PC-3 (cell line): ENCODE data around the gene CERK. TPM values are rescaled to one million over a fixed set of nuclear protein-coding genes. Genes with fewer than 3 reads are reported as not detected.

Source experiments
- ATAC-seq: fragments of 200-7000 bp; cut with Tn5 transposase; 2 replicates; pipeline ENCODE4 v1.9.1; 2020; ENCODE audit warnings: mild to moderate bottlenecking, moderate library complexity
- BruUV-seq: library from RNA; stranded (reverse); fragments of 400-500 nt; replicated peaks from 2 replicates; lab custom pipeline; 2021; lab: Mats Ljungman, UMichigan
- CTCF ChIA-PET: fragments of 300-600 bp; sonication (Branson Sonifier 250); formaldehyde crosslinking; loops from one replicate; lab custom pipeline; 2022; ENCODE audit warnings: antibody characterized with exemption; lab: Charles Lee
- POLR2A ChIA-PET: fragments of 300-600 bp; sonication (Branson Sonifier 250); formaldehyde crosslinking; loops from one replicate; lab custom pipeline; 2022; ENCODE audit warnings: antibody characterized with exemption; ENCODE audit not compliant: unreplicated experiment; lab: Charles Lee
- DNase-seq: peaks from one replicate; pipeline ENCODE4 v3.0.0-alpha.2; 2015
- H2AFZ ChIP-seq: fragments of 300-600 bp; sonication (generic); 2 replicates; pipeline ENCODE4 v1.6.0; 2016; ENCODE audit warnings: antibody characterized with exemption, low read length
- H3F3A ChIP-seq: fragments of 300-600 bp; sonication (generic); one replicate; pipeline ENCODE4 v1.6.0; 2017; ENCODE audit warnings: antibody characterized with exemption, low read length, control low read depth, mild to moderate bottlenecking; ENCODE audit not compliant: unreplicated experiment
- H3K27ac ChIP-seq: fragments of 300-600 bp; sonication (generic); 2 replicates; pipeline ENCODE4 v1.5.1; 2016; ENCODE audit warnings: mild to moderate bottlenecking, low read length
- H3K27me3 ChIP-seq: fragments of 300-600 bp; sonication (generic); 2 replicates; pipeline ENCODE4 v1.6.1; 2016; ENCODE audit warnings: low read length, mixed read lengths
- H3K36me3 ChIP-seq: fragments of 300-600 bp; sonication (generic); 2 replicates; pipeline ENCODE4 v1.6.1; 2016; ENCODE audit warnings: low read depth, mixed run types, low read length, mixed read lengths
- H3K4me1 ChIP-seq: fragments of 300-600 bp; sonication (generic); 2 replicates; pipeline ENCODE4 v1.5.1; 2016; ENCODE audit warnings: low read length; ENCODE audit not compliant: insufficient read depth
- H3K4me2 ChIP-seq: fragments of 300-600 bp; sonication (generic); 2 replicates; pipeline ENCODE4 v1.6.0; 2016; ENCODE audit warnings: low read length
- H3K4me3 ChIP-seq: fragments of 300-600 bp; sonication (generic); 2 replicates; pipeline ENCODE4 v1.5.1; 2016; ENCODE audit warnings: mild to moderate bottlenecking, low read length, mixed read lengths
- H3K79me2 ChIP-seq: fragments of 300-600 bp; sonication (generic); 2 replicates; pipeline ENCODE4 v1.6.1; 2017; ENCODE audit warnings: low read length, mixed read lengths
- H3K9ac ChIP-seq: fragments of 300-600 bp; sonication (generic); 2 replicates; pipeline ENCODE4 v1.6.0; 2016; ENCODE audit warnings: mild to moderate bottlenecking, low read length
- H3K9me2 ChIP-seq: fragments of 300-600 bp; sonication (generic); replicated peaks from 2 replicates; pipeline ENCODE4 v1.6.1; 2016; ENCODE audit warnings: mixed run types, low read length, mixed read lengths
- H3K9me3 ChIP-seq: fragments of 300-600 bp; sonication (generic); 2 replicates; pipeline ENCODE4 v1.6.1; 2016; ENCODE audit warnings: low read length, mixed read lengths
- H4K20me1 ChIP-seq: fragments of 300-600 bp; sonication (generic); 2 replicates; pipeline ENCODE4 v1.6.1; 2016; ENCODE audit warnings: low read length, mixed read lengths
- EZH2 ChIP-seq: fragments of 300-600 bp; sonication (generic); IDR thresholded peaks from one replicate; pipeline ENCODE4 v1.6.1; 2017; ENCODE audit warnings: antibody characterized with exemption, mild to moderate bottlenecking, low read length; ENCODE audit not compliant: unreplicated experiment
- EZH2phosphoT487 ChIP-seq: fragments of 300-600 bp; sonication (generic); IDR thresholded peaks from 2 replicates; pipeline ENCODE4 v1.6.1; 2018; ENCODE audit warnings: mild to moderate bottlenecking, antibody characterized with exemption, low read length, borderline replicate concordance
- intact Hi-C: fragments of 100-400 bp; cut with micrococcal nuclease; formaldehyde crosslinking; loops from 2 replicates; pipeline ENCODE4 v1.9.0; 2023
- total RNA-seq: library from RNA; depleted of rRNA; stranded (reverse); fragments of >200 nt; gene quantifications from 2 replicates; pipeline ENCODE4 v1.2.3, GENCODE V29; 2014
- TF ChIP-seq, protein P1 (sequence below): fragments of 300-600 bp; sonication (generic); conservative IDR thresholded peaks from 2 replicates; pipeline ENCODE4 v1.5.1; 2017; ENCODE audit warnings: antibody characterized with exemption, low read depth, mild to moderate bottlenecking, low read length

CERK gene
- total RNA-seq, 1 experiment from 2014 or later: 21.6 TPM

- Histone ChIP-seq H3K27me3 (no peaks in the 10 kb centered on the region), H2AFZ (no peak overlapping the region), H3K9me3 (no peaks in the 10 kb centered on the region), H3K4me3 (no peak overlapping the region), H3K9me2 (no peaks in the 10 kb centered on the region), H3K4me1 (peaks cover 10% of the 10 kb centered on the region; the same call in 1 of the 2 replicates), H3F3A (no peaks in the 10 kb centered on the region), H3K27ac (no peak overlapping the region), H3K4me2 (no peak overlapping the region), H3K79me2 (peaks cover 70% of the 10 kb centered on the region), H4K20me1 (no peaks in the 10 kb centered on the region), H3K9ac (no peak overlapping the region), H3K36me3 (no peaks in the 10 kb centered on the region)
- no peak for TF ChIP-seq EZH2
- TF ChIP-seq, protein P1, sequence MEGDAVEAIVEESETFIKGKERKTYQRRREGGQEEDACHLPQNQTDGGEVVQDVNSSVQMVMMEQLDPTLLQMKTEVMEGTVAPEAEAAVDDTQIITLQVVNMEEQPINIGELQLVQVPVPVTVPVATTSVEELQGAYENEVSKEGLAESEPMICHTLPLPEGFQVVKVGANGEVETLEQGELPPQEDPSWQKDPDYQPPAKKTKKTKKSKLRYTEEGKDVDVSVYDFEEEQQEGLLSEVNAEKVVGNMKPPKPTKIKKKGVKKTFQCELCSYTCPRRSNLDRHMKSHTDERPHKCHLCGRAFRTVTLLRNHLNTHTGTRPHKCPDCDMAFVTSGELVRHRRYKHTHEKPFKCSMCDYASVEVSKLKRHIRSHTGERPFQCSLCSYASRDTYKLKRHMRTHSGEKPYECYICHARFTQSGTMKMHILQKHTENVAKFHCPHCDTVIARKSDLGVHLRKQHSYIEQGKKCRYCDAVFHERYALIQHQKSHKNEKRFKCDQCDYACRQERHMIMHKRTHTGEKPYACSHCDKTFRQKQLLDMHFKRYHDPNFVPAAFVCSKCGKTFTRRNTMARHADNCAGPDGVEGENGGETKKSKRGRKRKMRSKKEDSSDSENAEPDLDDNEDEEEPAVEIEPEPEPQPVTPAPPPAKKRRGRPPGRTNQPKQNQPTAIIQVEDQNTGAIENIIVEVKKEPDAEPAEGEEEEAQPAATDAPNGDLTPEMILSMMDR: no peak
- TF ChIP-seq EZH2phosphoT487: no peak
- ATAC-seq: no peak
- CTCF ChIA-PET: no interaction called here
- DNase-seq: no peak
- intact Hi-C loops: loop anchor here (10.0 kb wide), 1 partner anchor 203 kb away; no protein-coding TSS in a partner anchor
- no TSS peak for BruUV-seq
- POLR2A ChIA-PET: interaction anchor here (0.6 kb wide), 1 partner anchor 27 kb away, joined by 3 read pairs; no protein-coding TSS in a partner anchor
Observed at GRCh38 chr22:46767249-46767985, 29.4 kb upstream of the CERK start.

DNA sequence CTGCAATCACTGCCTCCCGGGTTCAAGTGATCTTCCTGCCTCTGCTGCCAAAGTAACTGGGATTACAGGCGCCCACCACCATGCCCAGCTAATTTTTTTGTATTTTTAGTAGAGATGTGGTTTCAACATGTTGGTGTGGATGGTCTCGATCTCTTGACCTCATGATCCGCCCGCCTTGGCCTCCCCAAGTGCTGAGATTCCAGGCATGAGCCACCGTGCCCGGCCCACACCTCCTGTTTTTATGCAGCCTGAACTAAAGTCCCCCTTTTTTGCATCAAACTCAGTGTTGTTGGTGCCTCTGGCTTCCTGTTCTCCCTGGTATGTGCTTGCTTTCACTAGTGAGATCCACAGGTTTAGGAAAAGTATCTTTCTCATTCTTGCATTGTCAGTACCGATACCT, 28.6 kb upstream of the CERK start:
- no peak overlapping the region for H3K4me3 ChIP-seq
- no peaks in the 10 kb centered on the region for H3K9me3 ChIP-seq
- H4K20me1 ChIP-seq: no peaks in the 10 kb centered on the region
- no peak overlapping the region for H3K4me2 ChIP-seq
- H2AFZ ChIP-seq: no peak overlapping the region
- DNase-seq (no peak), ATAC-seq (no peak)
- peaks cover 78% of the 10 kb centered on the region for H3K79me2 ChIP-seq
- peaks cover 10% of the 10 kb centered on the region; the same call in 1 of the 2 replicates for H3K4me1 ChIP-seq
- no peaks in the 10 kb centered on the region for H3F3A ChIP-seq
- H3K27me3 ChIP-seq: no peaks in the 10 kb centered on the region
- no TSS peak for BruUV-seq
- POLR2A ChIA-PET: interaction anchor here (0.6 kb wide), 1 partner anchor 26 kb away, joined by 3 read pairs; no protein-coding TSS in a partner anchor
- no peaks in the 10 kb centered on the region for H3K36me3 ChIP-seq
- intact Hi-C loops: loop anchor here (10.0 kb wide), 1 partner anchor 202 kb away; no protein-coding TSS in a partner anchor
- H3K9me2 ChIP-seq: no peaks in the 10 kb centered on the region
- TF ChIP-seq, protein P1: no peak
- TF ChIP-seq EZH2phosphoT487: no peak
- no peak for TF ChIP-seq EZH2
- CTCF ChIA-PET: no interaction called here
- no peak overlapping the region for H3K27ac ChIP-seq
- no peak overlapping the region for H3K9ac ChIP-seq
